Measurements from ENCODE around the gene THSD4. TPM values are rescaled to one million over a fixed set of nuclear protein-coding genes. Genes with fewer than 3 reads are reported as not detected.

THSD4 gene
- total and polyA plus RNA-seq, 3 experiments from 2014 or later: not detected

GRCh38 chr15:71635735-71636134 is 520.5 kb downstream of the THSD4 start:
- ChIA-PET CTCF (no interaction called here), POLR2A (no interaction called here)
- no peaks in the 10 kb centered on the region for H3K9me3 ChIP-seq (ENCODE audit: low read length)
- H3K27me3 ChIP-seq (ENCODE audit: insufficient read depth, low read length, poor library complexity, severe bottlenecking): no peaks in the 10 kb centered on the region
- Mint-ChIP-seq H3K4me1 (no peaks in the 10 kb centered on the region), H3K36me3 (no peaks in the 10 kb centered on the region), H3K27me3 (peaks cover 16 to 25% of the 10 kb centered on the region in 2 donors), H3K9me3 (peaks cover 0 to 2% (median 0%) of the 10 kb centered on the region in 5 donors), H3K4me3 (no peak overlapping the region), H3K27ac (no peak overlapping the region)
- DNase-seq: no peak
- no peak overlapping the region for H3K4me3 ChIP-seq (ENCODE audit: low read length)
- no peaks in the 10 kb centered on the region for H3K4me1 ChIP-seq (ENCODE audit: insufficient read depth, low read length)
- no peak overlapping the region for H3K27ac ChIP-seq (ENCODE audit: low read depth, low read length)
- H3K36me3 ChIP-seq (ENCODE audit: insufficient read depth, low read length): no peaks in the 10 kb centered on the region

GRCh38 chr15:71638876-71639275 is 523.6 kb downstream of the THSD4 start:
- no peaks in the 10 kb centered on the region for H3K36me3 Mint-ChIP-seq
- no peak overlapping the region for H3K4me3 Mint-ChIP-seq
- ChIA-PET POLR2A (no interaction called here), CTCF (no interaction called here)
- no peak overlapping the region for H3K4me3 ChIP-seq (ENCODE audit: low read length)
- H3K4me1 ChIP-seq (ENCODE audit: insufficient read depth, low read length): no peaks in the 10 kb centered on the region
- H3K36me3 ChIP-seq (ENCODE audit: insufficient read depth, low read length): no peaks in the 10 kb centered on the region
- H3K27me3 Mint-ChIP-seq: peaks cover 6 to 33% of the 10 kb centered on the region in 2 donors
- no peaks in the 10 kb centered on the region for H3K4me1 Mint-ChIP-seq
- no peaks in the 10 kb centered on the region for H3K9me3 ChIP-seq (ENCODE audit: low read length)
- peaks cover 0 to 3% (median 0%) of the 10 kb centered on the region in 5 donors for H3K9me3 Mint-ChIP-seq
- H3K27ac Mint-ChIP-seq: no peak overlapping the region
- no peak for DNase-seq
- no peak overlapping the region for H3K27ac ChIP-seq (ENCODE audit: low read depth, low read length)
- no peaks in the 10 kb centered on the region for H3K27me3 ChIP-seq (ENCODE audit: insufficient read depth, low read length, poor library complexity, severe bottlenecking)

DNA sequence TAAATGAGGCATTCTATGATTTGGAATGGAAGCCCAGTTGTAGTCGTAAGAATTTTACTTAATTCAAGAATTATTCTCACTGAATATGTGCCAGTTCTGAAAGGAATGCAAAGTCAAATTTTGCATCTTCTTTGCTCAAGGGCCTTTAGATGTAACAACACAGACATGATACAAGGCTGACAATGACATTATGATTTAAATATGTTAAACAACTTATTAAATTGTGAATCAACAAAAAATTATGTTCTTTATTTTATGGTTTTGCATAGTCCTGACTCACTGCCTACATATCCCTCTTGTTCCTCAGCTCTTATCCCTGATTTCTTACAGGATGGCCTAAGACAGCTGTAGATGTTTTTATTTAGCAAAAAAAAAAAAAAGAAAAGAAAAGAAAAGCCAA is 524.2 kb downstream of the THSD4 start:
- H3K27ac Mint-ChIP-seq: no peak overlapping the region
- H3K36me3 ChIP-seq (ENCODE audit: insufficient read depth, low read length): no peaks in the 10 kb centered on the region
- peaks cover 0 to 3% (median 0%) of the 10 kb centered on the region in 5 donors for H3K9me3 Mint-ChIP-seq

GRCh38 chr15:71643918-71644317 is 528.6 kb downstream of the THSD4 start:
- Histone ChIP-seq H3K27me3 (ENCODE audit: insufficient read depth, low read length, poor library complexity, severe bottlenecking) (no peaks in the 10 kb centered on the region), H3K27ac (ENCODE audit: low read depth, low read length) (no peak overlapping the region), H3K9me3 (ENCODE audit: low read length) (no peaks in the 10 kb centered on the region), H3K4me3 (ENCODE audit: low read length) (no peak overlapping the region), H3K36me3 (ENCODE audit: insufficient read depth, low read length) (no peaks in the 10 kb centered on the region), H3K4me1 (ENCODE audit: insufficient read depth, low read length) (no peaks in the 10 kb centered on the region)
- peaks cover 0 to 5% (median 0%) of the 10 kb centered on the region in 5 donors for H3K9me3 Mint-ChIP-seq
- H3K27ac Mint-ChIP-seq: no peak overlapping the region
- no peaks in the 10 kb centered on the region for H3K4me1 Mint-ChIP-seq
- H3K36me3 Mint-ChIP-seq: no peaks in the 10 kb centered on the region
- no peak overlapping the region for H3K4me3 Mint-ChIP-seq
- ChIA-PET CTCF (no interaction called here), POLR2A (no interaction called here)
- DNase-seq: no peak
- H3K27me3 Mint-ChIP-seq: peaks cover 3 to 11% of the 10 kb centered on the region in 2 donors

More for the DNA sequence above, 524.2 kb downstream of the THSD4 start:
- no peak overlapping the region for H3K4me3 ChIP-seq (ENCODE audit: low read length)
- ChIA-PET CTCF (no interaction called here), POLR2A (no interaction called here)
- no peak overlapping the region for H3K4me3 Mint-ChIP-seq
- H3K27ac ChIP-seq (ENCODE audit: low read depth, low read length): no peak overlapping the region
- H3K36me3 Mint-ChIP-seq: no peaks in the 10 kb centered on the region
- H3K27me3 Mint-ChIP-seq: peaks cover 4 to 30% of the 10 kb centered on the region in 2 donors
- no peaks in the 10 kb centered on the region for H3K4me1 ChIP-seq (ENCODE audit: insufficient read depth, low read length)
- H3K9me3 ChIP-seq (ENCODE audit: low read length): no peaks in the 10 kb centered on the region
- no peak for DNase-seq
- H3K27me3 ChIP-seq (ENCODE audit: insufficient read depth, low read length, poor library complexity, severe bottlenecking): no peaks in the 10 kb centered on the region
- H3K4me1 Mint-ChIP-seq: no peaks in the 10 kb centered on the region

DNA sequence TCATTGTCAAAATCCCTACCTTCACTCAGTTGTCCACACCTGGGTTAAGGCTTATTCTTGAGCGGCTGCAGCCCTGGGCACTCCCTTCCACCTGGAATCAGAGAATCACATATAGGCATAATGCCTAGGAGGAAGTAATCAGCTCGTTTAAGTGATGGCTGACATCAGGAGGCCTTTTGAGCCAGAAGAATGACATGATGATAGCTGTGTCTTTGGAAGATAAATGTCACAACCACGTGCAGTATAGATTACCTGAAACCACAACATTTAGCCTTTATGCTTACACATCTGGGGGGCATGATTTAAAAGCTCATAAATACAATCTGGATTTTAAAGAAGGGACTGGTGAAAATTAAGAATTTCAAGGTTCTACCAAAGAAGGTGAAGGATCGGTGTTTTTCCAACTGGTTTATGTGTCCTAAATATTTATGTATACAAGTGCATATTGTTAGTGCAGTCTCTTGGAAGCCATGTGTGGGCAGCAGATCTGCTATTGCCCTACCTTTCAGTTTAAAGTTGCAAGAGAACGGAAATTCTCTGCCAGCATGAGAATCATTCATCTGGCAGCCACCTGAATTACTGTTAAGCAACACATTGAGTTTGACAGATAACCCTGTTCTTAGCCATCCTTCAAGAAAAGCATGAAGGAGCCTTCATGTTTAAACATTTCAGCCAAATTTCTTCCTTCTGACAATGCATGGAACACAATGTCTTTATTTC is 531.7 kb downstream of the THSD4 start:
- Mint-ChIP-seq H3K4me3 (no peak overlapping the region), H3K9me3 (peaks cover 0 to 2% (median 0%) of the 10 kb centered on the region in 5 donors), H3K27ac (no peak overlapping the region), H3K4me1 (no peaks in the 10 kb centered on the region), H3K36me3 (no peaks in the 10 kb centered on the region), H3K27me3 (peaks cover 2 to 5% of the 10 kb centered on the region in 2 donors)
- Histone ChIP-seq H3K27ac (ENCODE audit: low read depth, low read length) (no peak overlapping the region), H3K36me3 (ENCODE audit: insufficient read depth, low read length) (no peaks in the 10 kb centered on the region), H3K9me3 (ENCODE audit: low read length) (no peaks in the 10 kb centered on the region), H3K4me3 (ENCODE audit: low read length) (no peak overlapping the region), H3K27me3 (ENCODE audit: insufficient read depth, low read length, poor library complexity, severe bottlenecking) (no peaks in the 10 kb centered on the region), H3K4me1 (ENCODE audit: insufficient read depth, low read length) (no peaks in the 10 kb centered on the region)
- DNase-seq: no peak
- POLR2A ChIA-PET: no interaction called here
- CTCF ChIA-PET: no interaction called here

- peaks cover 0 to 5% of the 10 kb centered on the region in 2 donors for H3K27me3 Mint-ChIP-seq
- Histone ChIP-seq H3K27ac (ENCODE audit: low read depth, low read length) (no peak overlapping the region), H3K4me1 (ENCODE audit: insufficient read depth, low read length) (no peaks in the 10 kb centered on the region), H3K36me3 (ENCODE audit: insufficient read depth, low read length) (no peaks in the 10 kb centered on the region), H3K9me3 (ENCODE audit: low read length) (no peaks in the 10 kb centered on the region), H3K27me3 (ENCODE audit: insufficient read depth, low read length, poor library complexity, severe bottlenecking) (no peaks in the 10 kb centered on the region), H3K4me3 (ENCODE audit: low read length) (no peak overlapping the region)
- ChIA-PET CTCF (no interaction called here), POLR2A (no interaction called here)
- no peaks in the 10 kb centered on the region for H3K4me1 Mint-ChIP-seq
- H3K36me3 Mint-ChIP-seq: no peaks in the 10 kb centered on the region
- H3K4me3 Mint-ChIP-seq: no peak overlapping the region
- DNase-seq: no peak
- peaks cover 0 to 2% (median 0%) of the 10 kb centered on the region in 5 donors for H3K9me3 Mint-ChIP-seq
- H3K27ac Mint-ChIP-seq: no peak overlapping the region
Observed at GRCh38 chr15:71647487-71647808, 532.2 kb downstream of the THSD4 start.

- no peak overlapping the region for H3K27ac ChIP-seq (ENCODE audit: low read depth, low read length)
- H3K27me3 Mint-ChIP-seq: peaks cover 0 to 5% of the 10 kb centered on the region in 2 donors
- H3K36me3 Mint-ChIP-seq: no peaks in the 10 kb centered on the region
- H3K4me3 ChIP-seq (ENCODE audit: low read length): no peak overlapping the region
- H3K4me1 ChIP-seq (ENCODE audit: insufficient read depth, low read length): no peaks in the 10 kb centered on the region
- H3K9me3 ChIP-seq (ENCODE audit: low read length): no peaks in the 10 kb centered on the region
- no peaks in the 10 kb centered on the region for H3K36me3 ChIP-seq (ENCODE audit: insufficient read depth, low read length)
- H3K27me3 ChIP-seq (ENCODE audit: insufficient read depth, low read length, poor library complexity, severe bottlenecking): no peaks in the 10 kb centered on the region
- POLR2A ChIA-PET: no interaction called here
- no peaks in the 10 kb centered on the region for H3K4me1 Mint-ChIP-seq
- H3K4me3 Mint-ChIP-seq: no peak overlapping the region
- no peak overlapping the region for H3K27ac Mint-ChIP-seq
- no peak for DNase-seq
- CTCF ChIA-PET: no interaction called here
- peaks cover 0 to 2% (median 0%) of the 10 kb centered on the region in 5 donors for H3K9me3 Mint-ChIP-seq
Observed at GRCh38 chr15:71648095-71648494, 532.8 kb downstream of the THSD4 start.

DNA sequence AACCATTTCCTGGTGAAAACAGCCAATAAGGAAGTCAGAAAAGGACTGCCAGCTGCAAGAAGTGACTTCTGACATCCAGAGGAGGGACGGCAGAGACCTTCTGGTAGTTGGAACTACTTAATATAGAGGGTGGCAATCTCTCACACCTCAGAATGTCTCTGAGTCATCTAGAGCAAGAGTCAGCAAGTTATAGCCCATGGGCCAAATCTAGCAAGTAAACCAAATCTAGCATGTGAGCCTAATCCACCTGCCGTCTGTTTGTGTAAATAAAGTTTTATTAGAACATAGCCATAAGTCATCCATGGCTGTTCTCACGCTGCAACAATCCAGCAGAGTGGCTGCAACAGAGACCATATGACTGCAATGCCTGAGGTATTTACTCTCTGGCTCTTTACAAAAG is 534.6 kb downstream of the THSD4 start:
- no peak overlapping the region for H3K27ac ChIP-seq (ENCODE audit: low read depth, low read length)
- ChIA-PET CTCF (no interaction called here), POLR2A (no interaction called here)
- no peaks in the 10 kb centered on the region for H3K36me3 ChIP-seq (ENCODE audit: insufficient read depth, low read length)
- no peaks in the 10 kb centered on the region for H3K36me3 Mint-ChIP-seq
- no peaks in the 10 kb centered on the region for H3K4me1 Mint-ChIP-seq
- no peak overlapping the region for H3K27ac Mint-ChIP-seq
- H3K27me3 ChIP-seq (ENCODE audit: insufficient read depth, low read length, poor library complexity, severe bottlenecking): no peaks in the 10 kb centered on the region
- H3K4me3 ChIP-seq (ENCODE audit: low read length): no peak overlapping the region
- H3K4me3 Mint-ChIP-seq: no peak overlapping the region
- H3K27me3 Mint-ChIP-seq: peaks cover 0 to 5% of the 10 kb centered on the region in 2 donors
- DNase-seq: no peak
- H3K4me1 ChIP-seq (ENCODE audit: insufficient read depth, low read length): no peaks in the 10 kb centered on the region
- H3K9me3 ChIP-seq (ENCODE audit: low read length): no peaks in the 10 kb centered on the region
- peaks cover 0 to 2% (median 0%) of the 10 kb centered on the region in 5 donors for H3K9me3 Mint-ChIP-seq

Measured in CD8-positive, alpha-beta memory T cell (primary cell).